ENCODE results near the gene NUDT14. TPM values are rescaled to one million over a fixed set of nuclear protein-coding genes. Genes with fewer than 3 reads are reported as not detected.

NUDT14 gene
- total RNA-seq, 2 donors from 2014 or later: 43.4 to 59.5 TPM

DNA sequence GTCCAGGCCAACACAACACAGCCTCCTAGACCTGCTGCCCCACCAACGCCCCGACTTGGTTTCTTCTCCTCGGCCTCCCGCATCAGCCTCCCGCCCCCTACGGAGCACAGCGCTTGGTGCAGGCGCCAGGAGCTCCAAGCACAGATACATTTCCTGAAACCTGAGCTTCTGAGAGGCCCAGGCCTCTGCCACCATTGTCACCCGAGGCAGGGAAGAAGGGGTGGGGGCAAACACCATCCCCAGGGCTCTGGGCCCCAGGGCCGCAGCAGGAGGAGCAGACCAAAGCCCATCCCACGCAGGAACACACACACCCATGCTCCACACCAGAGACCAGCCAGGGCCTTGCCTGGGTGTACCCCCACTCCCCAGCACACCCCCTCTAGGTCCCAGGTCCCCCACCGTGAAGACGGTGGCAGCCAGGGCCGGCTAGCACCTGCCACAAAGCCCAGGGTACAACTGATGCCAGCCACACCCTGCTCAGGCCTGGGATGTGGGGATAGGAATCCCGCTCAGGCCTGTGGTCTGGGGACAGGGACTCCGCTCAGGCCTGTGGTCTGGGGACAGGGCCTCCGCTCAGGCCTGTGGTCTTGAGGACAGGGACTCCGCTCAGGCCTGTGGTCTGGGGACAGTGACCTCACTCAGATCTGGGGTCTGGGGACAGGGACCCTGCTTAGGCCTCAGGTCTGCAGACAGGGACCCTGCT is 17.9 kb downstream of the NUDT14 start:
- 87 to 93% methylated on average over 10 to 18 of the region's 18 CpGs for WGBS, 2 experiments (ENCODE audit: insufficient coverage in 1 of 2, insufficient read length in 1 of 2)
- Histone ChIP-seq H3K4me1 (ENCODE audit: control insufficient read depth, insufficient read depth, low read length) (no peaks in the 10 kb centered on the region), H3K9me3 (ENCODE audit: control insufficient read depth, low read length) (no peaks in the 10 kb centered on the region), H3K27me3 (ENCODE audit: control insufficient read depth, insufficient read depth, low read length, poor library complexity, severe bottlenecking) (peaks cover 8% of the 10 kb centered on the region), H3K27ac (ENCODE audit: low read depth, low read length) (no peak overlapping the region), H3K4me3 (ENCODE audit: low read length) (no peak overlapping the region), H3K36me3 (ENCODE audit: control insufficient read depth, insufficient read depth, low read length) (no peaks in the 10 kb centered on the region), H3K9ac (ENCODE audit: extremely low read depth, low read length, poor library complexity, severe bottlenecking) (no peak overlapping the region)
- Mint-ChIP-seq H3K4me3 (no peak overlapping the region), H3K4me1 (no peaks in the 10 kb centered on the region), H3K9me3 (no peaks in the 10 kb centered on the region), H3K27me3 (ENCODE audit: insufficient read depth) (peaks cover 13% of the 10 kb centered on the region), H3K36me3 (ENCODE audit: low read depth) (no peaks in the 10 kb centered on the region), H3K27ac (no peak overlapping the region)
- no peak for DNase-seq
- TF ChIP-seq, protein P1, sequence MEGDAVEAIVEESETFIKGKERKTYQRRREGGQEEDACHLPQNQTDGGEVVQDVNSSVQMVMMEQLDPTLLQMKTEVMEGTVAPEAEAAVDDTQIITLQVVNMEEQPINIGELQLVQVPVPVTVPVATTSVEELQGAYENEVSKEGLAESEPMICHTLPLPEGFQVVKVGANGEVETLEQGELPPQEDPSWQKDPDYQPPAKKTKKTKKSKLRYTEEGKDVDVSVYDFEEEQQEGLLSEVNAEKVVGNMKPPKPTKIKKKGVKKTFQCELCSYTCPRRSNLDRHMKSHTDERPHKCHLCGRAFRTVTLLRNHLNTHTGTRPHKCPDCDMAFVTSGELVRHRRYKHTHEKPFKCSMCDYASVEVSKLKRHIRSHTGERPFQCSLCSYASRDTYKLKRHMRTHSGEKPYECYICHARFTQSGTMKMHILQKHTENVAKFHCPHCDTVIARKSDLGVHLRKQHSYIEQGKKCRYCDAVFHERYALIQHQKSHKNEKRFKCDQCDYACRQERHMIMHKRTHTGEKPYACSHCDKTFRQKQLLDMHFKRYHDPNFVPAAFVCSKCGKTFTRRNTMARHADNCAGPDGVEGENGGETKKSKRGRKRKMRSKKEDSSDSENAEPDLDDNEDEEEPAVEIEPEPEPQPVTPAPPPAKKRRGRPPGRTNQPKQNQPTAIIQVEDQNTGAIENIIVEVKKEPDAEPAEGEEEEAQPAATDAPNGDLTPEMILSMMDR (conservative IDR thresholded peaks at IDR 0.05): no peak

DNA sequence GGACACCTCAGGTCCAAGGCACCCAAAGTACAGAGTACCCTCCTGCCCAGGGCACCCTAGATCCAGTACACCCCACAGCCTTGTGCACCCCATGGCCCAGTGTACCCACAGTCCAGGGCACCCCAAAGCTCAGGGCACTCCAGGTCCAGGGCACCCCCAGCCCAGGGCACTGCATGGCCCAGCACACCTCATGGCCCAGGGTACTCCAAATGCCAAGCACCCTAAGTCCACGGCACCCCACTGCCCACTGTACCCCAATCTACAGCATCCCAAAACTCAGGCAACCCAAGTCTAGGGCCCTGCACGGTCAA is 18.5 kb downstream of the NUDT14 start:
- Histone ChIP-seq H3K9me3 (ENCODE audit: control insufficient read depth, low read length) (no peaks in the 10 kb centered on the region), H3K27me3 (ENCODE audit: control insufficient read depth, insufficient read depth, low read length, poor library complexity, severe bottlenecking) (peaks cover 8% of the 10 kb centered on the region), H3K36me3 (ENCODE audit: control insufficient read depth, insufficient read depth, low read length) (no peaks in the 10 kb centered on the region), H3K9ac (ENCODE audit: extremely low read depth, low read length, poor library complexity, severe bottlenecking) (no peak overlapping the region), H3K4me3 (ENCODE audit: low read length) (no peak overlapping the region), H3K27ac (ENCODE audit: low read depth, low read length) (no peak overlapping the region), H3K4me1 (ENCODE audit: control insufficient read depth, insufficient read depth, low read length) (no peaks in the 10 kb centered on the region)
- DNase-seq: no peak
- TF ChIP-seq, protein P1 (conservative IDR thresholded peaks at IDR 0.05): no peak
- no peak overlapping the region for H3K4me3 Mint-ChIP-seq
- no peaks in the 10 kb centered on the region for H3K9me3 Mint-ChIP-seq
- no peaks in the 10 kb centered on the region for H3K4me1 Mint-ChIP-seq
- WGBS, 2 experiments (ENCODE audit: insufficient coverage in 1 of 2, insufficient read length in 1 of 2): 83 to 97% methylated on average over 1 to 2 of the region's 2 CpGs
- H3K27me3 Mint-ChIP-seq (ENCODE audit: insufficient read depth): peaks cover 11% of the 10 kb centered on the region
- no peak overlapping the region for H3K27ac Mint-ChIP-seq
- H3K36me3 Mint-ChIP-seq (ENCODE audit: low read depth): no peaks in the 10 kb centered on the region

DNA sequence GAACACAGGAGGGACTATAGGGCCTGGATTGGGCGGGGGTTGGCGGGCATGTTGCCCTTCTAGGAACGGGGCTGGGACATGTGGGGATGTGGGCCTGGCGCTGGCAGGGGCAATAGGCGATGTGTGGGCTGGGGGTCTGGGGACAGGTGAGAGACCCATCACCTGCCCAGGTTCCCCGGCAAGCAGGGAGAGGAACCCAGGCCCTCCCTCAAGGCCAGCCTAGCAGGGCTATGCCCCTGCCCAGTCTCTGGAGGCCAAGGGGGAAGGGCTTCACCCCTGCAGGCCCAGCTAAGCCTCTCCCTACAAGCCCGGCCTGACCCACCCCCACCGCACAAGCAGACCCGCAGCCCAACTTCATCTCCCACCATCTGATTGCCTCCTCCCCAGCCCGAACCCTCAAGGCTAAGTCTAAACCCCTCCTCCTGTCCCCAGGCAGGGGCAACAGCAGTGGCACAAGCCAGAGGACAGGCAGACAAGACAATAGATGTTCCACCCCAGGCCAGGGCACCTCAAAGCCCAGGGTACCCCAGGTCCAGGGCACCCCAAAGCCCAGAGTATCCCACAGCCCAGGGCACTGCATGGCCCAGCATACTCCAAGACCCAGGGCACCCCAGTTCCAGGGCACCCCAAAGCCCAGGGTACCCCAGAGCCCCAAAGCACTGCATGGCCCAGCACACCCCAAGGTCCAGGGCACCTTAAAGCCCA is 19.0 kb downstream of the NUDT14 start:
- Mint-ChIP-seq H3K9me3 (no peaks in the 10 kb centered on the region), H3K27me3 (ENCODE audit: insufficient read depth) (peaks cover 11% of the 10 kb centered on the region), H3K27ac (no peak overlapping the region), H3K4me1 (no peaks in the 10 kb centered on the region), H3K4me3 (no peak overlapping the region), H3K36me3 (ENCODE audit: low read depth) (no peaks in the 10 kb centered on the region)
- no peak for DNase-seq
- Histone ChIP-seq H3K9ac (ENCODE audit: extremely low read depth, low read length, poor library complexity, severe bottlenecking) (no peak overlapping the region), H3K4me1 (ENCODE audit: control insufficient read depth, insufficient read depth, low read length) (no peaks in the 10 kb centered on the region), H3K27me3 (ENCODE audit: control insufficient read depth, insufficient read depth, low read length, poor library complexity, severe bottlenecking) (peaks cover 7% of the 10 kb centered on the region), H3K4me3 (ENCODE audit: low read length) (no peak overlapping the region), H3K36me3 (ENCODE audit: control insufficient read depth, insufficient read depth, low read length) (no peaks in the 10 kb centered on the region), H3K9me3 (ENCODE audit: control insufficient read depth, low read length) (no peaks in the 10 kb centered on the region), H3K27ac (ENCODE audit: low read depth, low read length) (no peak overlapping the region)
- TF ChIP-seq, protein P1 (conservative IDR thresholded peaks at IDR 0.05): no peak
- 88 to 98% methylated on average over 7 to 10 of the region's 10 CpGs for WGBS, 2 experiments (ENCODE audit: insufficient coverage in 1 of 2, insufficient read length in 1 of 2)
